Measurements from ENCODE around the gene C16orf92. TPM values are rescaled to one million over a fixed set of nuclear protein-coding genes. Genes with fewer than 3 reads are reported as not detected.

The C16orf92 gene
- total and polyA plus RNA-seq, 12 donors: not detected

GRCh38 chr16:30024451-30024850 is 1.5 kb downstream of the C16orf92 start:
- TF ChIP-seq POLR2A (IDR thresholded peaks at IDR 0.05) (no peak), CTCF (IDR thresholded peaks at IDR 0.05) (no peak)
- 69 to 78% (median 73%) methylated on average over 12 to 16 of the region's 16 CpGs for WGBS, 4 donors
- intact Hi-C loops (cut with DNase I): loop anchor here in 1 of 2 donors (10.0 kb wide), 1 partner anchor 320 kb away; no protein-coding TSS in a partner anchor

GRCh38 chr16:30025156-30025555 is 2.2 kb downstream of the C16orf92 start:
- Histone ChIP-seq H3K9me3 (replicated peaks in 1 of 3) (no peaks in the 10 kb centered on the region), H3K4me3 (no peak overlapping the region), H3K27ac (no peak overlapping the region), H3K36me3 (replicated peaks in 1 of 2) (no peaks in the 10 kb centered on the region), H3K4me1 (replicated peaks in 1 of 2) (no peaks in the 10 kb centered on the region), H3K27me3 (no peaks in the 10 kb centered on the region)
- WGBS, 4 donors: 66 to 82% (median 75%) methylated on average over 12 to 20 of the region's 20 CpGs
- DNase-seq: no peak
- no peak for TF ChIP-seq CTCF (IDR thresholded peaks at IDR 0.05)
- TF ChIP-seq POLR2A (IDR thresholded peaks at IDR 0.05): no peak
- intact Hi-C loops (cut with DNase I): loop anchor here in 1 of 2 donors (10.0 kb wide), 1 partner anchor 320 kb away; no protein-coding TSS in a partner anchor

More at GRCh38 chr16:30024451-30024850, 1.5 kb downstream of the C16orf92 start:
- Histone ChIP-seq H3K9me3 (replicated peaks in 1 of 3) (no peaks in the 10 kb centered on the region), H3K4me3 (no peak overlapping the region), H3K27me3 (no peaks in the 10 kb centered on the region), H3K36me3 (replicated peaks in 1 of 2) (no peaks in the 10 kb centered on the region), H3K4me1 (replicated peaks in 1 of 2) (no peaks in the 10 kb centered on the region), H3K27ac (no peak overlapping the region)
- no peak for DNase-seq

- H3K36me3 ChIP-seq (replicated peaks in 1 of 2): no peaks in the 10 kb centered on the region
- no peaks in the 10 kb centered on the region for H3K27me3 ChIP-seq
- TF ChIP-seq CTCF (IDR thresholded peaks at IDR 0.05): no peak
- no peak for TF ChIP-seq POLR2A (IDR thresholded peaks at IDR 0.05)
- no peak for DNase-seq
- no peak overlapping the region for H3K27ac ChIP-seq
- no peaks in the 10 kb centered on the region for H3K4me1 ChIP-seq (replicated peaks in 1 of 2)
- no peak overlapping the region for H3K4me3 ChIP-seq
- intact Hi-C loops (cut with DNase I): loop anchor here in 1 of 2 donors (10.0 kb wide), 1 partner anchor 321 kb away; no protein-coding TSS in a partner anchor
- 57 to 89% (median 63%) methylated on average over 2 to 7 of the region's 7 CpGs for WGBS, 4 donors
- no peaks in the 10 kb centered on the region for H3K9me3 ChIP-seq (replicated peaks in 1 of 3)
Observed at GRCh38 chr16:30025574-30025973, 2.6 kb downstream of the C16orf92 start.

GRCh38 chr16:30026449-30026848 is 3.5 kb downstream of the C16orf92 start:
- TF ChIP-seq CTCF (IDR thresholded peaks at IDR 0.05): no peak
- no peak for TF ChIP-seq POLR2A (IDR thresholded peaks at IDR 0.05)
- WGBS, 4 donors: 88 to 92% (median 90%) methylated on average over 7 to 18 of the region's 18 CpGs
- H3K36me3 ChIP-seq (replicated peaks in 1 of 2): no peaks in the 10 kb centered on the region
- no peak overlapping the region for H3K4me3 ChIP-seq
- intact Hi-C loops (cut with DNase I): loop anchor here in 1 of 2 donors (10.0 kb wide), 1 partner anchor 322 kb away; no protein-coding TSS in a partner anchor
- no peak for DNase-seq
- no peak overlapping the region for H3K27ac ChIP-seq
- peaks cover 0 to 6% of the 10 kb centered on the region in 2 donors for H3K4me1 ChIP-seq (replicated peaks in 1 of 2)
- H3K9me3 ChIP-seq (replicated peaks in 1 of 3): no peaks in the 10 kb centered on the region
- H3K27me3 ChIP-seq: no peaks in the 10 kb centered on the region

Data from adrenal gland (tissue), 12 donors.